Fibroblast of the aortic adventitia (primary cell): ENCODE data around the gene IL10. TPM values are rescaled to one million over a fixed set of nuclear protein-coding genes. Genes with fewer than 3 reads are reported as not detected.

Experiments used
- DNase-seq: peaks from one replicate; pipeline ENCODE4 v3.0.0-alpha.2; 2010; ENCODE audit warnings: low read depth
- H3K4me3 ChIP-seq: 2 replicates; pipeline ENCODE4 v1.5.1; 2011; ENCODE audit warnings: low read depth, mild to moderate bottlenecking, control low read depth, low read length, moderate library complexity
- CTCF ChIP-seq: IDR thresholded peaks from 2 replicates; pipeline ENCODE4 v1.5.1; 2011; ENCODE audit warnings: mild to moderate bottlenecking, low read length, control low read depth, inconsistent platforms; ENCODE audit not compliant: insufficient read depth
- small RNA-seq: library from RNA; depleted of rRNA; stranded (forward); fragments of <200 nt; gene quantifications from one replicate; pipeline ENCODE3, GENCODE V24; 2012
- total RNA-seq: library from RNA; depleted of rRNA; stranded (reverse); fragments of >200 nt; gene quantifications from 2 replicates; pipeline ENCODE4 v1.2.3, GENCODE V29; 2012; ENCODE audit warnings: low replicate concordance

The IL10 gene
- total RNA-seq, 1 donor, result not detected

DNA sequence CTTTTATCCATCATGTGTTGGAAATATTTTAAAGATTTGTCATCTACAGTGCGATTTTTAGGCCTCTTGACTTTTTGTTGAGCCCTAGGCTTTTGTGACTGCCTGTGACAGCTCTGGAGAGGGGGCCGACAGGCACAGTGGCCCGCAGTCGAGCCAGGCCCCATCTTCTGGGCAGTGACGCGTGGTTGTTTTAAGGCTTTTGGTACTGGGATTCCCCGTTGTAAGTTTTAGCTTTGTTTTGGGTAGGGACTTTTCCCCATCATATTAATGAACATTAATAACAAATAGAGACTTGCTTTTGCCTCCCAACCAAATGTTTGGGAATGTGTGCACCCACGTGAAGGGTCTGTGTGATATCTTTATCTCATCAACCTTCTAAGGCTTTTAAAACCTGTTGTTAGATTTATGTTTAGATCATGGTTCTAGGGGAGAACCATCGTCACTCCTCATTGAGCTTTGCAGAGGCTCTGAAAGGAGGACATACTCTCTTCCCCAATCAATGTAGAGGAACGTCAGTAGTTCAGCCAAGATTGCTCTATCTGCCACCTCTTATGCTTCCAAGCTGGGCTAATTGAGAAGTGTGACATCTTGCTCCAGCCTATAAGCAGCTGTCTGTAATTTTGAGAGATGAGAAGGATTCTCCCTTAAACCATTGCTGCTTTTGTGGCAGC is 53.0 kb downstream of the IL10 start:
- no peak for DNase-seq
- no peak overlapping the region for H3K4me3 ChIP-seq
- TF ChIP-seq CTCF, result no peak

- DNase-seq, result no peak
- no peak for TF ChIP-seq CTCF
- no peak overlapping the region for H3K4me3 ChIP-seq
Measured at GRCh38 chr1:206717674-206717989, 54.7 kb downstream of the IL10 start.

Small RNAs within 50 kb of the gene (small RNA-seq; reads per million reads assigned to genes)
- gene RF00019, result not detected

Other genes with a start within 250 kb of the IL10 start
- gene EIF2D, start 160.0 kb downstream of the IL10 start, total RNA-seq, result 33.5 and 42.5 TPM in 2 replicates
- gene DYRK3, start 137.0 kb downstream of the IL10 start, total RNA-seq, result 19.7 and 27.7 TPM in 2 replicates
- 18.5 and 31.0 TPM in 2 replicates for gene MAPKAPK2, start 87.6 kb downstream of the IL10 start, total RNA-seq
- 0.41 TPM in 1 of 2 replicates, not detected in the other for gene IL19, start 1.7 kb downstream of the IL10 start, total RNA-seq
- gene IL20, start 93.1 kb upstream of the IL10 start, total RNA-seq, result not detected in 2 replicates
- not detected in 2 replicates for gene IL24, start 124.9 kb upstream of the IL10 start, total RNA-seq
- gene FCMR, start 149.4 kb upstream of the IL10 start, total RNA-seq, result not detected in 2 replicates
- gene PIGR, start 174.0 kb upstream of the IL10 start, total RNA-seq, result not detected in 2 replicates
- gene FCAMR, start 198.0 kb upstream of the IL10 start, total RNA-seq, result not detected in 2 replicates